ENCODE results near the gene EYS. TPM values are rescaled to one million over a fixed set of nuclear protein-coding genes. Genes with fewer than 3 reads are reported as not detected.

EYS gene
- total and polyA plus RNA-seq, 2 of the 13 experiments (the other 11 are each of a cell fraction or from before 2014, with no cell fraction given): 0.04 to 0.07 TPM

DNA sequence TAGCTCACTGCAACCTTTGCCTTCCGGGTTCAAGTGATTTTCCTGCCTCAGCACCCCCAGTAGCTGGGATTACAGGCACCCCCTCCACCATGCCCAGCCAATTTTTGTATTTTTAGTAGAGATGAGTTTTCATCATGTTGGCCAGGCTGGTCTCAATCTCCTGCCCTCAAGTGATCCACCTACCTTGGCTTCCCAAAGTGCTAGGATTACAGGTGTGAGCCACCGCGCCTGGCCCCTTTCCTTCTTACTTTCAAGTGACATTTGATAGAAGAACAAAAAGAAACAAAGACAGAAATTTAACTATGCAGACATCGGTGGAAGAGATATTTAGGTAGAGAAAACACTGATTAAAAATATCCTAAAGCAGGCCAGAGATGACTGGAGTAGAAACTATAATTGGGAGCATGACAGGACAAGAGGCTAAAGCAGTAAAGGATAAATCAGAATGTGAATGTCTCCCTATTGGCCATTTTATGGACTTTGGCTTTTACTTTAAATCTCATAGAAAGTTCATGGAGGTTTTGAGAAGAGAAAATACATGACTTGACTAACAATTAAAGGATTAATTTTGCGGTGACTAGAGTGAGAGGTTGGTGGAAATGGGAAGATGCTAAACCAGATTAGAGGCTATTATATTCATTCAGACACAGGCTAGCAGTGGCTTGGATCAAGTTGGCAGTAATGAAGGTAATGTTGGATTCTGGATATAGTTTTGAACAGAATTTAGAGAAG lies 2.2 kb upstream of the EYS start (continued):
- TF ChIP-seq, protein P1, sequence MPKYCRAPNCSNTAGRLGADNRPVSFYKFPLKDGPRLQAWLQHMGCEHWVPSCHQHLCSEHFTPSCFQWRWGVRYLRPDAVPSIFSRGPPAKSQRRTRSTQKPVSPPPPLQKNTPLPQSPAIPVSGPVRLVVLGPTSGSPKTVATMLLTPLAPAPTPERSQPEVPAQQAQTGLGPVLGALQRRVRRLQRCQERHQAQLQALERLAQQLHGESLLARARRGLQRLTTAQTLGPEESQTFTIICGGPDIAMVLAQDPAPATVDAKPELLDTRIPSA (CRISPR knock-in tag; IDR thresholded peaks at IDR 0.05; ENCODE audit: borderline replicate concordance): no peak
- TF ChIP-seq, protein P2, sequence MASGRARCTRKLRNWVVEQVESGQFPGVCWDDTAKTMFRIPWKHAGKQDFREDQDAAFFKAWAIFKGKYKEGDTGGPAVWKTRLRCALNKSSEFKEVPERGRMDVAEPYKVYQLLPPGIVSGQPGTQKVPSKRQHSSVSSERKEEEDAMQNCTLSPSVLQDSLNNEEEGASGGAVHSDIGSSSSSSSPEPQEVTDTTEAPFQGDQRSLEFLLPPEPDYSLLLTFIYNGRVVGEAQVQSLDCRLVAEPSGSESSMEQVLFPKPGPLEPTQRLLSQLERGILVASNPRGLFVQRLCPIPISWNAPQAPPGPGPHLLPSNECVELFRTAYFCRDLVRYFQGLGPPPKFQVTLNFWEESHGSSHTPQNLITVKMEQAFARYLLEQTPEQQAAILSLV (CRISPR knock-in tag; IDR thresholded peaks at IDR 0.05; ENCODE audit: borderline replicate concordance): no peak
- TF ChIP-seq, protein P3, sequence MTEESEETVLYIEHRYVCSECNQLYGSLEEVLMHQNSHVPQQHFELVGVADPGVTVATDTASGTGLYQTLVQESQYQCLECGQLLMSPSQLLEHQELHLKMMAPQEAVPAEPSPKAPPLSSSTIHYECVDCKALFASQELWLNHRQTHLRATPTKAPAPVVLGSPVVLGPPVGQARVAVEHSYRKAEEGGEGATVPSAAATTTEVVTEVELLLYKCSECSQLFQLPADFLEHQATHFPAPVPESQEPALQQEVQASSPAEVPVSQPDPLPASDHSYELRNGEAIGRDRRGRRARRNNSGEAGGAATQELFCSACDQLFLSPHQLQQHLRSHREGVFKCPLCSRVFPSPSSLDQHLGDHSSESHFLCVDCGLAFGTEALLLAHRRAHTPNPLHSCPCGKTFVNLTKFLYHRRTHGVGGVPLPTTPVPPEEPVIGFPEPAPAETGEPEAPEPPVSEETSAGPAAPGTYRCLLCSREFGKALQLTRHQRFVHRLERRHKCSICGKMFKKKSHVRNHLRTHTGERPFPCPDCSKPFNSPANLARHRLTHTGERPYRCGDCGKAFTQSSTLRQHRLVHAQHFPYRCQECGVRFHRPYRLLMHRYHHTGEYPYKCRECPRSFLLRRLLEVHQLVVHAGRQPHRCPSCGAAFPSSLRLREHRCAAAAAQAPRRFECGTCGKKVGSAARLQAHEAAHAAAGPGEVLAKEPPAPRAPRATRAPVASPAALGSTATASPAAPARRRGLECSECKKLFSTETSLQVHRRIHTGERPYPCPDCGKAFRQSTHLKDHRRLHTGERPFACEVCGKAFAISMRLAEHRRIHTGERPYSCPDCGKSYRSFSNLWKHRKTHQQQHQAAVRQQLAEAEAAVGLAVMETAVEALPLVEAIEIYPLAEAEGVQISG (CRISPR knock-in tag; IDR thresholded peaks at IDR 0.05): no peak
- TF ChIP-seq NCOA2 (CRISPR knock-in tag; IDR thresholded peaks at IDR 0.05) (no peak), IRX3 (CRISPR knock-in tag; IDR thresholded peaks at IDR 0.05; ENCODE audit: borderline replicate concordance, low read depth) (no peak), ZNF790 (CRISPR knock-in tag; IDR thresholded peaks at IDR 0.05; ENCODE audit: borderline replicate concordance) (no peak)
- TF ChIP-seq, protein P4, sequence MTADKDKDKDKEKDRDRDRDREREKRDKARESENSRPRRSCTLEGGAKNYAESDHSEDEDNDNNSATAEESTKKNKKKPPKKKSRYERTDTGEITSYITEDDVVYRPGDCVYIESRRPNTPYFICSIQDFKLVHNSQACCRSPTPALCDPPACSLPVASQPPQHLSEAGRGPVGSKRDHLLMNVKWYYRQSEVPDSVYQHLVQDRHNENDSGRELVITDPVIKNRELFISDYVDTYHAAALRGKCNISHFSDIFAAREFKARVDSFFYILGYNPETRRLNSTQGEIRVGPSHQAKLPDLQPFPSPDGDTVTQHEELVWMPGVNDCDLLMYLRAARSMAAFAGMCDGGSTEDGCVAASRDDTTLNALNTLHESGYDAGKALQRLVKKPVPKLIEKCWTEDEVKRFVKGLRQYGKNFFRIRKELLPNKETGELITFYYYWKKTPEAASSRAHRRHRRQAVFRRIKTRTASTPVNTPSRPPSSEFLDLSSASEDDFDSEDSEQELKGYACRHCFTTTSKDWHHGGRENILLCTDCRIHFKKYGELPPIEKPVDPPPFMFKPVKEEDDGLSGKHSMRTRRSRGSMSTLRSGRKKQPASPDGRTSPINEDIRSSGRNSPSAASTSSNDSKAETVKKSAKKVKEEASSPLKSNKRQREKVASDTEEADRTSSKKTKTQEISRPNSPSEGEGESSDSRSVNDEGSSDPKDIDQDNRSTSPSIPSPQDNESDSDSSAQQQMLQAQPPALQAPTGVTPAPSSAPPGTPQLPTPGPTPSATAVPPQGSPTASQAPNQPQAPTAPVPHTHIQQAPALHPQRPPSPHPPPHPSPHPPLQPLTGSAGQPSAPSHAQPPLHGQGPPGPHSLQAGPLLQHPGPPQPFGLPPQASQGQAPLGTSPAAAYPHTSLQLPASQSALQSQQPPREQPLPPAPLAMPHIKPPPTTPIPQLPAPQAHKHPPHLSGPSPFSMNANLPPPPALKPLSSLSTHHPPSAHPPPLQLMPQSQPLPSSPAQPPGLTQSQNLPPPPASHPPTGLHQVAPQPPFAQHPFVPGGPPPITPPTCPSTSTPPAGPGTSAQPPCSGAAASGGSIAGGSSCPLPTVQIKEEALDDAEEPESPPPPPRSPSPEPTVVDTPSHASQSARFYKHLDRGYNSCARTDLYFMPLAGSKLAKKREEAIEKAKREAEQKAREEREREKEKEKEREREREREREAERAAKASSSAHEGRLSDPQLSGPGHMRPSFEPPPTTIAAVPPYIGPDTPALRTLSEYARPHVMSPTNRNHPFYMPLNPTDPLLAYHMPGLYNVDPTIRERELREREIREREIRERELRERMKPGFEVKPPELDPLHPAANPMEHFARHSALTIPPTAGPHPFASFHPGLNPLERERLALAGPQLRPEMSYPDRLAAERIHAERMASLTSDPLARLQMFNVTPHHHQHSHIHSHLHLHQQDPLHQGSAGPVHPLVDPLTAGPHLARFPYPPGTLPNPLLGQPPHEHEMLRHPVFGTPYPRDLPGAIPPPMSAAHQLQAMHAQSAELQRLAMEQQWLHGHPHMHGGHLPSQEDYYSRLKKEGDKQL (CRISPR knock-in tag; IDR thresholded peaks at IDR 0.05; ENCODE audit: low read depth): no peak
- TF ChIP-seq, protein P5, sequence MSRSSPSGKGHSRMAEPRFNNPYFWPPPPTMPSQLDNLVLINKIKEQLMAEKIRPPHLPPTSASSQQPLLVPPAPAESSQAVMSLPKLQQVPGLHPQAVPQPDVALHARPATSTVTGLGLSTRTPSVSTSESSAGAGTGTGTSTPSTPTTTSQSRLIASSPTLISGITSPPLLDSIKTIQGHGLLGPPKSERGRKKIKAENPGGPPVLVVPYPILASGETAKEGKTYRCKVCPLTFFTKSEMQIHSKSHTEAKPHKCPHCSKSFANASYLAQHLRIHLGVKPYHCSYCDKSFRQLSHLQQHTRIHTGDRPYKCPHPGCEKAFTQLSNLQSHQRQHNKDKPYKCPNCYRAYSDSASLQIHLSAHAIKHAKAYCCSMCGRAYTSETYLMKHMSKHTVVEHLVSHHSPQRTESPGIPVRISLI (CRISPR knock-in tag; IDR thresholded peaks at IDR 0.05; ENCODE audit: borderline replicate concordance): no peak
- TF ChIP-seq, protein P6, sequence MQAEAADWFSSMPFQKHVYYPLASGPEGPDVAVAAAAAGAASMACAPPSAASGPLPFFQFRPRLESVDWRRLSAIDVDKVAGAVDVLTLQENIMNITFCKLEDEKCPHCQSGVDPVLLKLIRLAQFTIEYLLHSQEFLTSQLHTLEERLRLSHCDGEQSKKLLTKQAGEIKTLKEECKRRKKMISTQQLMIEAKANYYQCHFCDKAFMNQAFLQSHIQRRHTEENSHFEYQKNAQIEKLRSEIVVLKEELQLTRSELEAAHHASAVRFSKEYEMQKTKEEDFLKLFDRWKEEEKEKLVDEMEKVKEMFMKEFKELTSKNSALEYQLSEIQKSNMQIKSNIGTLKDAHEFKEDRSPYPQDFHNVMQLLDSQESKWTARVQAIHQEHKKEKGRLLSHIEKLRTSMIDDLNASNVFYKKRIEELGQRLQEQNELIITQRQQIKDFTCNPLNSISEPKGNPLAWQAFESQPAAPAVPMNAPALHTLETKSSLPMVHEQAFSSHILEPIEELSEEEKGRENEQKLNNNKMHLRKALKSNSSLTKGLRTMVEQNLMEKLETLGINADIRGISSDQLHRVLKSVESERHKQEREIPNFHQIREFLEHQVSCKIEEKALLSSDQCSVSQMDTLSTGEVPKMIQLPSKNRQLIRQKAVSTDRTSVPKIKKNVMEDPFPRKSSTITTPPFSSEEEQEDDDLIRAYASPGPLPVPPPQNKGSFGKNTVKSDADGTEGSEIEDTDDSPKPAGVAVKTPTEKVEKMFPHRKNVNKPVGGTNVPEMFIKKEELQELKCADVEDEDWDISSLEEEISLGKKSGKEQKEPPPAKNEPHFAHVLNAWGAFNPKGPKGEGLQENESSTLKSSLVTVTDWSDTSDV (CRISPR knock-in tag; IDR thresholded peaks at IDR 0.05): no peak

All from HepG2 (cell line).